Endothelial cell (in vitro differentiated cells): ENCODE data around the gene SLC1A7. TPM values are rescaled to one million over a fixed set of nuclear protein-coding genes. Genes with fewer than 3 reads are reported as not detected.

ENCODE experiments used
- DNase-seq: peaks from one replicate; pipeline ENCODE4 v3.0.0; 2021; ENCODE audit warnings: low spot score
- H3K27ac Mint-ChIP-seq: one replicate; pipeline ENCODE4 v1.8.0; 2021; ENCODE audit warnings: mixed read lengths, inconsistent platforms; ENCODE audit not compliant: unreplicated experiment
- H3K27me3 Mint-ChIP-seq: one replicate; pipeline ENCODE4 v1.8.0; 2021; ENCODE audit warnings: mild to moderate bottlenecking, moderate library complexity, mixed read lengths, inconsistent platforms; ENCODE audit not compliant: unreplicated experiment
- H3K36me3 Mint-ChIP-seq: one replicate; pipeline ENCODE4 v1.8.0; 2021; ENCODE audit warnings: mild to moderate bottlenecking, low read depth, mixed read lengths, inconsistent platforms; ENCODE audit not compliant: unreplicated experiment
- H3K4me1 Mint-ChIP-seq: one replicate; pipeline ENCODE4 v1.8.0; 2021; ENCODE audit warnings: mild to moderate bottlenecking, mixed read lengths, inconsistent platforms; ENCODE audit not compliant: unreplicated experiment
- H3K4me3 Mint-ChIP-seq: one replicate; pipeline ENCODE4 v1.8.0; 2021; ENCODE audit warnings: mild to moderate bottlenecking, mixed read lengths, inconsistent platforms; ENCODE audit not compliant: unreplicated experiment
- H3K9me3 Mint-ChIP-seq: one replicate; pipeline ENCODE4 v1.8.0; 2021; ENCODE audit warnings: mixed read lengths, inconsistent platforms; ENCODE audit not compliant: unreplicated experiment
- CTCF ChIP-seq: fragments of 200-600 bp; sonication (generic); IDR thresholded peaks from one replicate; pipeline ENCODE4 v1.5.0; 2021; ENCODE audit warnings: antibody characterized with exemption; ENCODE audit not compliant: unreplicated experiment
- total RNA-seq: library from RNA; stranded (reverse); fragmentation: NEBNext Ultra II Directional; extraction: Animal tissue kit (Norgen Biotek cat#: 25700); gene quantifications from one replicate; pipeline ENCODE4 v1.2.1, GENCODE V29; 2021; ENCODE audit not compliant: unreplicated experiment

SLC1A7 gene
- total RNA-seq, 1 donor from 2014 or later: not detected

- no peak overlapping the region for H3K4me3 Mint-ChIP-seq
- H3K36me3 Mint-ChIP-seq: no peaks in the 10 kb centered on the region
- DNase-seq: no peak
- no peak overlapping the region for H3K27ac Mint-ChIP-seq
- H3K27me3 Mint-ChIP-seq: no peaks in the 10 kb centered on the region
- peaks cover 16% of the 10 kb centered on the region for H3K4me1 Mint-ChIP-seq
- no peak for TF ChIP-seq CTCF
- no peaks in the 10 kb centered on the region for H3K9me3 Mint-ChIP-seq
Observed at GRCh38 chr1:53104289-53104913, 38.0 kb downstream of the SLC1A7 start.

- H3K27ac Mint-ChIP-seq: no peak overlapping the region
- H3K4me1 Mint-ChIP-seq: no peaks in the 10 kb centered on the region
- DNase-seq: no peak
- no peaks in the 10 kb centered on the region for H3K27me3 Mint-ChIP-seq
- no peak for TF ChIP-seq CTCF
- no peaks in the 10 kb centered on the region for H3K9me3 Mint-ChIP-seq
- H3K36me3 Mint-ChIP-seq: no peaks in the 10 kb centered on the region
- H3K4me3 Mint-ChIP-seq: no peak overlapping the region
Observed at GRCh38 chr1:53094533-53094919, 47.9 kb downstream of the SLC1A7 start.

GRCh38 chr1:53093778-53094532 lies 48.5 kb downstream of the SLC1A7 start:
- Mint-ChIP-seq H3K36me3 (no peaks in the 10 kb centered on the region), H3K9me3 (no peaks in the 10 kb centered on the region), H3K4me3 (no peak overlapping the region), H3K27me3 (no peaks in the 10 kb centered on the region), H3K27ac (no peak overlapping the region), H3K4me1 (no peaks in the 10 kb centered on the region)
- DNase-seq: no peak
- no peak for TF ChIP-seq CTCF

- no peaks in the 10 kb centered on the region for H3K27me3 Mint-ChIP-seq
- H3K4me1 Mint-ChIP-seq: no peaks in the 10 kb centered on the region
- H3K36me3 Mint-ChIP-seq: no peaks in the 10 kb centered on the region
- H3K9me3 Mint-ChIP-seq: no peaks in the 10 kb centered on the region
- H3K27ac Mint-ChIP-seq: no peak overlapping the region
- no peak for DNase-seq
- TF ChIP-seq CTCF: no peak
- H3K4me3 Mint-ChIP-seq: no peak overlapping the region
Observed at GRCh38 chr1:53093451-53093754, 49.0 kb downstream of the SLC1A7 start.
